Iris pigment epithelial cell (primary cell): ENCODE results near the gene CAP2.
"Not testable (repeated sequence)": the region's sequence is repeated elsewhere in the genome, so short reads cannot be mapped to it uniquely, and the experiment has no call there.

Source experiments
- DNase-seq: peaks from one replicate; pipeline ENCODE4 v3.0.0-alpha.2; 2011; ENCODE audit warnings: low read depth

CAP2 gene

GRCh38 chr6:17439243-17439993 lies 46.0 kb downstream of the CAP2 start:
- DNase-seq: no peak

GRCh38 chr6:17440811-17441210 lies 47.4 kb downstream of the CAP2 start:
- not testable (repeated sequence) for DNase-seq

DNA sequence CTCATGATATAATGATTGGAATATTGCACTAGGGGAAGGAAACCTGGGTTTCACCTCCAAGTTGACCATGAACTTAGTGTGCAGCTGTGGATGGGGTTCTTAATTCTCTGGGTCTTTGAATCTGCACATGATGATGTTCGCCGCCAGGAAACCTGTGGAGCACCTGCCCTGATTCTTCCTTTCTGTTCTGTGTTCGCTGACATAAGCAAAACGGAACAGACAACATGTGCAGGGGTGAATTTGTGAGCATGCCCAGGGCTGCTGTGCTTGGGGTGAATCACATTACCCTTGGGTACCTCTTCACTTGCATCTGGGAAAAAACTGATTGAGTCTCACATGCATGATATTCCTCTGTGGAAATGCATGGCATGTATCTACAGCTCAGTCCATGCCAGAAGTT lies 48.8 kb downstream of the CAP2 start:
- no peak for DNase-seq

DNA sequence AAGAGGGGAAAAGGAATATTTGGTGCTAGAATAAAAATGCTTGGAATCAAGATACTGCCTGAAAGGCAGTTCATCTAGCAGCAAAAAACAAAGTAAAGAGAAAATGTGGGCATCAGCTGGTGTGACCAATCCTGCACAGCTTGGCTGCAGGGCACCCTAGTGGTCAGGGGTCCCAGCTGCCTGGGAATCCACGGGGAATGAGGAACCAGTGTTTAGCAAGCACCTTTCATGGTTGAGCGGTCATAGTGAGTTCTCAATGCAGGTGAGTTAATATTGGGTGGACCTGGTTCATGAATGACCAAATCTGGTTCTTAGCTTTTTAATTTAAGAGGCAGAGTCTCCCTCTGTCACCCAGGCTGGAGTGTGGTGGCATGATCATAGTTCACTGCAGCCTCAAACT lies 53.3 kb downstream of the CAP2 start:
- no peak for DNase-seq

GRCh38 chr6:17448165-17448564 lies 54.8 kb downstream of the CAP2 start:
- peak; percentile 79 for DNase-seq

GRCh38 chr6:17450397-17450796 lies 57.0 kb downstream of the CAP2 start:
- peak; percentile 14 for DNase-seq

DNA sequence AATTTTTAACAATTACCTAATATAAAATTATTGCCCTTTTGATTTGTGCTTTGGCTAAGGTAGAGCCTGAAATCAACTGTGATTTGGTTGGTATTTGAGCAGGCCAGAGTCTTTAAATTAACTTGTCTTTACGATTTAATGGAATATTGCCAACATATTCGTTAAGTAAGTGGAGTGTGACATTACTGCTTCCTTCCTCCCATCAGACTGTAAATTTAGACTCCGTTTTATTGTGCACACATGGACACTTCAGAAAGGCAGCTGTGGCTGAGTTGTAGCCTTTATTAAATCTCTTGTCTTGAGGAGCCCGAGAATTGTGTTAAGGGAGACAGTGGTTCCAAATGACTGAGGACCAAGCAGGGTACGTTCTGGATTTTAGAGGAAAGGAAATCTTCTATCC lies 57.4 kb downstream of the CAP2 start:
- DNase-seq: no peak

DNA sequence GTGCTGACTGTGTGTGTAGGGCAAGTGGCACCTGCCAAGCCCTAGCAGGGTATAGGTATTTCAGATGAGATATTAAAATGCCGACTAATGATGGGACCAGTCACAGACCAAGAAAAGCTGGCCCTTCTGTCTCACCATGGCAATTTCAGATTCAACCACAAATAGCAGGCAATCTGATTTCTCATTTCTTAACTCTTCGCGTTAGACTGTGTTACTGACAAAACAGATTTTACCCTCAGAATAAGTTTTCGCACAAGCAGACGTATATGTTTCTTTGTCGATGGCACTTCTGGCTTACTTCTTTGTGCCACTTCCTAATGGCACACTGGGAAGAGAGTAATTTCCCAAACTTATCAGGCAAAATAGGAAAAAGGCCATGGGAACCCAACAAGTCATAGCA lies 58.7 kb downstream of the CAP2 start:
- no peak for DNase-seq

DNA sequence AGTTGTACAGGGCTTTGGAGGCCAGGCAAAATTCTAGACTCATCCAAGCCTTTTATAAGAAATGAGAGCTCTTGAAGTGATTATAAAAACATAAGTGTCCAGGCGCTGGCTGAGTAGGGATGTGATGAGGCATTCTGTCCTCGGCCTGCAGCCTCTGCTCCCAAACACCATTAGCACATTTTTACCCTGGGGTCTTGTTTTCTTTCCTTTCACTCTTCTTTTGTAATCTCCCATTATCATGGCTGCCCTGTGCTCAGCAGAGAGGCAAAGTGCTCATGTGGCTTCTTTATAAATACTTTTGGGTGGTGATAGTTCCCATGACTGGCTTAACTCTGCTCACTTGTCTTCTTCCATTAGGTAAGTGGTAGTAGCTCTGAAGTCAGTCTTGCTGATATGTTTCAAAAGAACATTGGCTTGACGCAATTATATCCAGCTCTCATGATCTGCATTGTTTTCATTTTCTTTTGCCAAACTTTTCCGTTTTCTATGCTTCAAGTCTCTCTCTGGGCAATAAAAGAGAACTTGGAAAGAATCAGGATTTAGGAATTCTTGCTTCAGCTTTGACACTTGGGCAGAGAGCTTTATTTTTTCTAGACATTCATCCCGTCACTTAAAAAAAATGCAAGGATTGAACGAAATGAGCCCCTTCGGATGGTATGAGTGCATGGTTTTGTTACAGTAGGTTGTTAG lies 61.1 kb downstream of the CAP2 start:
- peak; percentile 21 for DNase-seq

GRCh38 chr6:17455919-17456318 lies 62.5 kb downstream of the CAP2 start:
- DNase-seq: no peak

DNA sequence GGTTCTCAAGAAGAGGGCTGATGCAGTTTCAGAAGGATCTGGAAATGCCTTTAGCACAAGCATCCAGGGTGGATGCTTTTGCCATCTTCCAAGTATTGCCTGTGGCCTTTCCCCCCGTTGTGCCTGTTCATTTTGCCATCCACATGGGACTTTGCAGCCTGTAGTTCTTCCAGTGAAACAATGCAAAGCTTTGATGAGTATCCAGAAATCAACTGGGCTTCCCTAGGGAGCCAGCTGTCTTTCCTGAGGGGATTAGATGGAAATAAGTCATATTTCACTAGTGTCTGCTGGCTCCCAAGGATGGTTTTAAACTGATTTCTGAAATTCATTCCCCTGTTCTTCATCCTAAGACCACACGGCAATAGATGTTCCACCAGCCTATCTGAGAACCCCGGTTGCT lies 63.3 kb downstream of the CAP2 start:
- DNase-seq: no peak

- DNase-seq: no peak
Measured at GRCh38 chr6:17457405-17457804, 64.0 kb downstream of the CAP2 start.

GRCh38 chr6:17457956-17458355 lies 64.6 kb downstream of the CAP2 start:
- no peak for DNase-seq

DNA sequence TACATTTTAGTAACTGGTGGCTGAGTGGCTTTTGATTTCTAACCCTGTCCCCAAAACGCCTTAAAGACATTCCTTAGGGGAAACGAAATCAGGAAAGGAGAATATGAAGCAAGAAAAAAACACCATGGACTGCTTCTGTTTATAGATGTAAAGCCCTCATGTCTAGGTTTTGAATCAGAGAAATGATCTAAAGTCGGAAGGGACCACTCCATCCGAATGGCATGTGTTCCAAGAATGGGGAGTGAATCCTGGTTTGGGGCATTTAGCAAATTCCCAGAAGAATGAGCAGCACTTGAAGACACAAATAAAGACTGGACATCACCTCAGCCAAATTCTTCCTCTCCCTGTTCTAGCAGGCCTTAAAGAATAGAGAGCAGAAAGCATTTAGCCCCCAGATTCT lies 65.6 kb downstream of the CAP2 start:
- DNase-seq: no peak

DNA sequence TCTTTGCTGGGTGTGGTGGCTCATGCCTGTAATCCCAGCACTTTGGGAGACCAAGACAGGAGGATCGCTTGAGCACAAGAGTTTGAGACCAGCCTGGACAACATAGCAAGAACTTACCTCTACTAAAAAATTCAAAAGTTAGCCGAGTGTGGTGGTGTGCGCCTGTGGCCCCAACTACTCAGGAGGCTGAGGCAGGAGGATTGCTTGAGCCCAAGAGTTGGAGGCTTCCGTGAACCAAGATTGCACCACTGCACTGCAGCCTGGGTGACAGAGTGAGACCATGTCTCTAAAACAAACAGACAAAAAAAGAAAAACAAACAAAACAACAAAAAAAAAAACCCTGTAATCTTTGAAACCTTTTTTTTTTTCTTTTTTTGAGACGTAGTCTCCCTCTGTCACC lies 67.5 kb downstream of the CAP2 start:
- DNase-seq: no peak

DNA sequence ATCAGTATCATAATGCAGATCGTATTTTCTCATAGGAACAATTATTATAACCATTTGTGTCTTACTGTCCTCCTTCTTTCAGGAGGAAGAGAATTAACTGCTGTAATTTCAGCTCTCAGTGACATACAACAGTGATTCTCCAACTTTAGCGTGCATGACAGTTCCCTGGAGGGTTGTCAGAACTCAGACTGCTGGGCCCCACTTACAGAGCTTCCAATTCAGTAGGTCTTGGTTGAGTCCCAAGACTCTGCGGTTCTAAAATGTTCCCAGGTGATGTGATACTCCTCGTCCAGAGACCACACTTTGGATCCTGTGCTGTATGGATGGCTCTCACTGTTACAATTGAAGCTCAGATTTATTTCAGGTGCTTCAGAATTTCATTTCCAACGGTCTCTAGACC lies 72.8 kb downstream of the CAP2 start:
- no peak for DNase-seq

- peak; percentile 31 for DNase-seq
Measured at GRCh38 chr6:17466707-17467106, 73.3 kb downstream of the CAP2 start.

DNA sequence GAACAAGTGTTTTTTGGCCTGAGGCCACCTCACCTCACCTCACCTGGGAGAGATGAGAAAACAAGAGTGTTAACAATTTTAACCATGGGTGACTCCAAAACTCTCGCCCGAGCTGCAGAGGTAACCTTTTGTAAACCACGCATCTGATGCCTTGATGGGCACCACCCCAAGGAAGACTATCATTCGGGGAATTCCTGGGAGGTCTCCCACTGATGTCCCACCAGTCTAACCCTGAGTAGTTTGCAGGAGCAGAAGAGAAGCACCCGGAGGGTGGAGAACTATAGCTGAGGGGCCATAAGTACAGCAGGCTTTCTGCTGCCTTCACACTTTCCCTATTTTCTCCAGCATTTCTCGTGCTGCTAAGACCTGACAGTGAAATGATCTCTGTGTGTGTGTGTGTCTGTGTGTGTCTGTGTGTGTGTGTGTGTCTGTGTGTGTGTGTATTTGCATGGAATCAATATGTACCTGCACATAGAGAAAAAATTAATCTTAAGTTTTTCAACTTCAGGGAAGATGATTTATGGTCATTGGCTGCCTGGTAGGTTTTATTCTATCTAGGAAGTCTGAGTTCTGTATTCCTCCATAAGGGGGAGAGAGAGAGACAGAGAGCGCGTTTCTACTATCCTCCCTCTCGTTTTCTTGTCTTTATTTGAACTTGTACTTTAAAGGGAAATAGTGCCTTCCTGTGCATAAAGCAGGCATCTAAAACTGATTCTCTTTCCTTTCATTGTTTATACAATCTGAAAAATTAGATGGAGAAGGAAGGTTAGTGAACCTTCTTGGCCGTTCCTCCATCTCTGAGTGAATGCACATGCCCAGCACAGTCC lies 75.8 kb downstream of the CAP2 start:
- DNase-seq: no peak

- DNase-seq: no peak
Measured at GRCh38 chr6:17470202-17470937, 77.0 kb downstream of the CAP2 start.

DNA sequence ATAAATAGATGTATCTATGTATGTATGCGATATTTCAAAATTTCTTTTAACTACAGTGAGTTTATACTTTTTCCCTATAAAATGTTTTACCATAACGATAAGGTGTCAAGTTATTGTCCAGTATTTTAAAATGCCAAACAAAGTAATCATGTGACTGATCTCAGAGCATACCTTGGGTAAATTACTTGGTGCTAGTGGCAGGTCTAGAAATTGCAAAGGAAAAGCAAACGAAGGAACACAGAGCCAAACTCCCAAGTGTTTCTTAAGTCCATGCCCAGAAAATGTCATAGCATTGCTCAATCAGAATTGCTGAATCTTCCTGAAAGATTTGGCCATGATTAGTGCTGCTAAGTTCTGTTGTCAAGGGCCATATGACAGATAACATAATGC lies 77.5 kb downstream of the CAP2 start:
- peak; percentile 85 for DNase-seq

DNA sequence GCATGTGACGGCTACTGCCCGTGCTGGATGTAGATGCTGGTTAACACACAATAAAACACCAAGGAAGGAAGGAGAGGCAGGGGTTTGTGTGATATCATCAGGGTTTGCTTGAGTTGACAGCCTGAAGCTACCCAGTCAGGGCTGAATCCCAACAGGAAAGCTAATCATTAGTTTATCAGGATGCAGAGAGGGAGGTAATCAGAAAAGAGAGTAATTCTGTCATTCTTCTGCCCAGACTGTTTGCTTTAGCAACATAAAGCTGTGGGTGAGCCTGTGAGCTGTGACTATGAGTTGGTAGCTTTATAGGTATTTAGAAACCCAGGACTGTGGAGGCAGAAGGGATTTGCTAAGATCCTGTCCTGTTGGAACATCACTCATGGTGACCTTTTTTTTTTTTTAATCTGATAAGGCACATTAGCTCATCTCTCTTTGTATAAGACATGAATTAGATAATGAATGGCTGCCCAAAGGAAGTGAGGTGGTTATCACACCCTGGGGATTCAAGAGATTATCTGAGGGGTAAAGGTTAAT lies 79.3 kb downstream of the CAP2 start:
- DNase-seq: peak; percentile 22

- no peak for DNase-seq
Measured at GRCh38 chr6:17473554-17473953, 80.2 kb downstream of the CAP2 start.
